Right lobe of liver (tissue), 6 donors: ENCODE results near the gene TMIE. TPM values are rescaled to one million over a fixed set of nuclear protein-coding genes. Genes with fewer than 3 reads are reported as not detected.
A peak's percentile ranks its signal among the peaks of the same experiment; 100 is the strongest.

Experiments
- ATAC-seq, 4 donors: fragments of 200-7000 bp; cut with Tn5 transposase; one replicate each; pipeline ENCODE4 v1.9.1; 2020; ENCODE audit warnings: mild to moderate bottlenecking in 4 of 4, moderate library complexity in 4 of 4
- DNase-seq, 3 donors: peaks; one replicate each; pipeline ENCODE4 v3.0.0-alpha.2; 2020
- H3K27ac ChIP-seq, 3 donors: fragments of 200-600 bp; one replicate each; pipeline ENCODE4 v1.8.0; 2022
- H3K27me3 ChIP-seq, 2 donors: fragments of 200-600 bp; one replicate each; pipeline ENCODE4 v1.8.0; 2022
- H3K36me3 ChIP-seq, 4 donors: fragments of 200-600 bp; sonication (generic) in 1 of 4; one replicate each; pipeline versions ENCODE4 v1.5.1 to v1.8.0; 2017 to 2022; ENCODE audit warnings: control low read depth in 1 of 4
- H3K4me1 ChIP-seq, 4 donors: fragments of 200-600 bp; sonication (generic) in 1 of 4; one replicate each; pipeline versions ENCODE4 v1.5.1 to v1.8.0; 2017 to 2022; ENCODE audit warnings: control low read depth in 1 of 4
- H3K4me3 ChIP-seq, 3 donors: fragments of 200-600 bp; one replicate each; pipeline ENCODE4 v1.8.0; 2022
- H3K9me3 ChIP-seq, 4 donors: fragments of 200-600 bp; sonication (generic) in 1 of 4; one replicate each; pipeline versions ENCODE4 v1.5.1 to v1.8.0; 2017 to 2022; ENCODE audit warnings: control low read depth in 1 of 4
- POLR2A ChIP-seq: fragments of 450-650 bp; IDR thresholded peaks from one replicate; pipeline ENCODE4 v1.6.1; 2017; ENCODE audit warnings: antibody characterized with exemption, mild to moderate bottlenecking
- WGBS: methylation state at CpG from one replicate; pipeline ENCODE4 v1.1.6; 2018; ENCODE audit warnings: low coverage, low lambda C conversion rate; ENCODE audit not compliant: insufficient coverage; ENCODE audit errors: missing lambda C conversion rate; 5-methylcytosine and 5-hydroxymethylcytosine counted together
- intact Hi-C, 2 donors: fragments of 100-400 bp; cut with DNase I; formaldehyde crosslinking; loops; one replicate each; pipeline versions ENCODE4 v1.11.2 to v1.14.1; 2022
- total RNA-seq, 6 experiments: library from RNA; depleted of rRNA in 2 of 6; stranded (reverse); fragments of >200 nt in 2 of 6; fragmentation: NEBNext Ultra II Directional in 3 of 6; extraction: Animal tissue kit (Norgen Biotek cat#: 25700) in 3 of 6; gene quantifications; one replicate each; pipeline versions ENCODE4 v1.1.0 to v1.2.4, GENCODE V29; 2016 to 2023
- TF ChIP-seq, protein P1 (sequence below), 4 donors: fragments of 200-600 bp in 3 of 4; fragments of 450-650 bp in 1 of 4; IDR thresholded peaks; one replicate each; pipeline versions ENCODE4 v1.5.1 to v1.8.0; 2016 to 2022; ENCODE audit warnings: antibody characterized with exemption in 4 of 4, mild to moderate bottlenecking in 2 of 4
- donor health status: DM: no; HTN: yes; CAD: no.
- donor health status: DM: no; HTN: no; CAD: no.
- donor health status: DM: no; HTN: no; CAD: no.
- donor health status: DM: no; HTN: yes; CAD: no.
- donor health status: DM: no; HTN: yes; CAD: no.

The TMIE gene
- total RNA-seq, 6 experiments from 2014 or later = 0.21 to 0.79 (median 0.34) TPM

DNA sequence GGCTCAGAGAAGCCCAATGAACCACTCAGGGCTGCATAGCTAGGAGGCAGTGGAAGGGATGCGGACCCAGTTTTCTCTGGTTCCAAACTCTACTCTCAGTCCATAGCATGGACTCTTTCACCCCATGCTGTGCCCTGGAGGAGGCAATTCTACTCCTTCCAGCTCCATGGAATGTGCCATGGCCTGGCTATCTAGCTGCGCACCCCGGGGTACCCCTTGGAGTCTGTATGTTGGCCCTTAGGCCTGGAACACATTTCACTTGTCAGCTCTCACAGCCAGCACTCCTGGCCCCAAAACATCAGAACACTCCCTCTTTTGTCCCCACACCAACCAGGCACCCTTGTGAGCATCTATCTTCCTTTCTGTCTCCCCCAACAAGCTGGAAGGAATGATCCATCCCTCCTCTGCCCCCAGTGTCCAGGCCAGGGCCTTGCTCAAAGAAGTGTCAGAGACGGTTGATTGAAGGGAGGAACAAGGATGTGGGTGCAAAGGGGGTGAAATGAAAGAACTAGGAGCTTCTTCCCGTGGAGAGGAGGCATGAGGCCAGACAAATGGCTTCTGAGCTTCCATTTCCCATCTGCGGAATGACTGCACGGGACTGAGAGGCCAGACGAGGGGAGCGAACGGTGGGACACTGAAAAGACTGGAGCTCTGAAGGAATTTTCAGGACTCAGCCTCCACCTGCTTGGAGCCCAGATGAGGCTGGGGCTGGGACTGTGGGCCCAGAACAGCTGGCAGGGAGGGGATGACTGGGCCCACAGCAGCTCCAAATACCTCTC is 13.7 kb downstream of the TMIE start:
- intact Hi-C loops = loop anchor here in 1 of 2 donors (5.0 kb wide), 1 partner anchor 187 kb away; no protein-coding TSS in a partner anchor
- TF ChIP-seq, protein P1, sequence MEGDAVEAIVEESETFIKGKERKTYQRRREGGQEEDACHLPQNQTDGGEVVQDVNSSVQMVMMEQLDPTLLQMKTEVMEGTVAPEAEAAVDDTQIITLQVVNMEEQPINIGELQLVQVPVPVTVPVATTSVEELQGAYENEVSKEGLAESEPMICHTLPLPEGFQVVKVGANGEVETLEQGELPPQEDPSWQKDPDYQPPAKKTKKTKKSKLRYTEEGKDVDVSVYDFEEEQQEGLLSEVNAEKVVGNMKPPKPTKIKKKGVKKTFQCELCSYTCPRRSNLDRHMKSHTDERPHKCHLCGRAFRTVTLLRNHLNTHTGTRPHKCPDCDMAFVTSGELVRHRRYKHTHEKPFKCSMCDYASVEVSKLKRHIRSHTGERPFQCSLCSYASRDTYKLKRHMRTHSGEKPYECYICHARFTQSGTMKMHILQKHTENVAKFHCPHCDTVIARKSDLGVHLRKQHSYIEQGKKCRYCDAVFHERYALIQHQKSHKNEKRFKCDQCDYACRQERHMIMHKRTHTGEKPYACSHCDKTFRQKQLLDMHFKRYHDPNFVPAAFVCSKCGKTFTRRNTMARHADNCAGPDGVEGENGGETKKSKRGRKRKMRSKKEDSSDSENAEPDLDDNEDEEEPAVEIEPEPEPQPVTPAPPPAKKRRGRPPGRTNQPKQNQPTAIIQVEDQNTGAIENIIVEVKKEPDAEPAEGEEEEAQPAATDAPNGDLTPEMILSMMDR (IDR thresholded peaks at IDR 0.05) = no peak
- no peak for TF ChIP-seq POLR2A
- Histone ChIP-seq H3K4me3 (no peak overlapping the region), H3K36me3 (no peaks in the 10 kb centered on the region), H3K9me3 (no peaks in the 10 kb centered on the region), H3K27me3 (no peaks in the 10 kb centered on the region), H3K27ac (no peak overlapping the region), H3K4me1 (no peaks in the 10 kb centered on the region)
- 69% methylated on average over 5 of the region's 10 CpGs for WGBS
- no peak for ATAC-seq
- DNase-seq = no peak

DNA sequence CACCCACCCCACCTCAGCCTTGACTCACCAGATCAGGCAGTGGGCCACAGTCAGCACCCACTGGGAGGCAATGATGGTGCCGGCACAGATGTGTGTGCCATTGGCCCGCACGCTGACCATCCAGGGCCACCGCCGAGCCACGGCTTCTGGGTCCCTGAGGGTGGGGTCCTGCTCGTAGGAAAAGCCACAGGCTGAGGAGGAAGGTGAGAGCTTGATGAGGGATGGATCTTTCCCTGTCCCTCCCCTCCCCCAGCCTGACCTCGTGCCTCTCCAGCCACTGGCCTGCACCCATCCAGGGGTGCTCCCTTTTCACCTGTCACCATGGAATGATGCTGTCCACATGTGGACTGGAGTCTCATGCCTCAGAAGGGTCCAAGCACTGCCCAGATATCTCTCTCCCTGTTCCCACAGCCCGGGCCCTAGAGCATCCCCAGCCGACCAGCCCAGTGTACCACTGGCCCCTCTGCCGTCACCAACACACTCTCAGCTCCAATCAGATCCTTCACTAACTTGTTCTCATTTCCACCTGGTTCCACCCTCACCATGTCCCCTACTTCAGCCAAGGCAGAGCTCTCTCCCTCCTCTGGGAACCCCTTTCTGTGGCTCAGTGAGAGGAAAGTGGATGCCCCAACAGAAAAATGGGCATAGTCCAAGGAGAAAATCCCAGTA is 14.4 kb downstream of the TMIE start:
- H3K4me1 ChIP-seq = no peaks in the 10 kb centered on the region
- 94% methylated on average over 3 of the region's 11 CpGs for WGBS
- no peak overlapping the region for H3K4me3 ChIP-seq
- intact Hi-C loops = no loop called here
- ATAC-seq (no peak), DNase-seq (peak in 1 of 3 donors; percentile 31)
- TF ChIP-seq POLR2A = no peak
- TF ChIP-seq, protein P1 (IDR thresholded peaks at IDR 0.05) = no peak
- H3K27ac ChIP-seq = no peak overlapping the region
- H3K36me3 ChIP-seq = no peaks in the 10 kb centered on the region
- H3K9me3 ChIP-seq = no peaks in the 10 kb centered on the region
- no peaks in the 10 kb centered on the region for H3K27me3 ChIP-seq

DNA sequence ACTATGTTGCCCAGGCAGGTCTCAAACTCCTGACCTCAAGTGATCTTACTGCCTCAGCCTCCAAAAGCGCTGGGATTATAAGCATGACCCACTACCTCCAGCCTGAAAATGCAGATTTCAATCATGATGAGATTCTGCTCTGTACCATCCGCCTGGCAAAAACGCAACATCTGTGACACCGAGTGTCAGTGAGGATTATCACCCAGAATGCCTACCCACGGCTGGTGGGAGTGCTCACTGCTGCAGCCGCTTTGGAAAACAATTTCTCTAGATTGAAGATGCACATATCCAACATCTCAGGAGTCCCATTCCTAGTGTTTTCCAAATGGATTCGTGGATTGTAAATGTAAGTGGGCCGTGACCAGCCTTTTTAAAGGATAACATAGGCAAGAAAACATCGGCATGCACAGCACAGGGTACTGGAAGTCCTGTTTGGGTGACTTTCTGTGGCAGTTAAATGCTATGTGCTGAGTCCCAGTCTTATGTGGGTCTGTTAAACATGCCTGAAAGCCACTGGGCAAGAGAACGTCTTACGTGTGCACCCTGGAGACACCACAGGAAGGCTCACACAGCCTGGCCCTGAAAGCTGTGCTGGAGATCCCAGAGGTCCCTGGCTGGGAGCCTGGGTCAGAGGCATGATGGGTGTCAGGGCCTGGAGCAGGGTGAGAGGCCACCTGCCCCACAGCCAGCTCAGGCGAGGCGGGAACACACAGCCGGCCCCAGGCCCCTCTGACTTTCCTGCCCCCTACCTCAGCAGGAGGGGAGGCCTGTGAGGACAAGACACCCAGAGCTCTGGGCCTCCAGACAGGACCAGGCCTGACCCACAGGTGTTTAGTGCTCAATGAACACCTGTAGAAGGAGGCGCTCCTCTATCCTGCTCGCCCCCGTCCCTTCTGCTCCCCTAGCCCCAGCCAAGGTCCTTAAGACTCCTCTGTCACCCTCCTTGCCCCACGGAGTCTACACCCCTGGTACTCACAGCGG is 15.6 kb downstream of the TMIE start:
- no peaks in the 10 kb centered on the region for H3K9me3 ChIP-seq
- WGBS = 91% methylated on average over 10 of the region's 19 CpGs
- no peaks in the 10 kb centered on the region for H3K27me3 ChIP-seq
- no peaks in the 10 kb centered on the region for H3K36me3 ChIP-seq
- no peak overlapping the region for H3K4me3 ChIP-seq
- no peaks in the 10 kb centered on the region for H3K4me1 ChIP-seq
- ATAC-seq (no peak), DNase-seq (peak in 1 of 3 donors; percentile 32)
- TF ChIP-seq, protein P1 (IDR thresholded peaks at IDR 0.05) = no peak
- no peak for TF ChIP-seq POLR2A
- intact Hi-C loops = no loop called here
- no peak overlapping the region for H3K27ac ChIP-seq

DNA sequence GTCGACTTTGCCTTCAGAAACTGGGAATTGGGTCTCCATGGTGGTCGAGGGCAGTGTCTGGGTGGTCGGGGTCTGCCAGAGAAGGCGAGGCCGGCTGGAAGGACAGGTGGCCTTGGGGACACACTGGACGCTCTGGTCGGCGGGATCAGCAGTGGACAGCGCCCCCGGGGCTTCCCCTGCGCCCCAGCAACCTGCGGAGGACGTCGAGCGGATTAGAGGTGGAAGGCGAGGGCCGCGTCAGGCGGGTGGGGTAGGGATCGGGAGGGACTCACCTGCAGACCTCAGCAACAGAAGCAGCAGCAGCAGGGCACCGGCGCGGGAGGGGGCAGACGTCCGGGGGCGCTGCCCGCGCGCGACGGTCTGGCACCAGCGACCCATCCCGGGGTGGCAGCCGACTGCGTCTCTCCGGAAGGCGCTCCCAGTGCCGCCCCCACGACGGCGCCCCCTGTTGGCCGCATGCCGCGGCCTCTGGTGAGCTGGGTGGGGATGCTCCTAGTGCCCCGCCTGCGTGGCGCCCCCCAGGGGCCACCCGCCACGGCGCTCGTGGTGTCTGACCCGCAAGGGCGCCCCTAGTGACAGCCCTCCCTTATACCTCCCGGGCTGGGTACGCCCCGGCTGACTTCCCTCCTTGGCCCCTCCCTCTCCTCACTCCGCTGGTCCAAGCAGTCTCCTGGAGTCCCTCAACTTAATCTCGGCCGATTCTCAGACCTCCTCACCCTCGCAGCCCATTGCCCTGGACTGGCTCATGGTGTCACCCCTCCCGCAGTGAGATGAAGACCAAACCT is 16.4 kb downstream of the TMIE start, which contains the start of gene PRSS50:
Gene PRSS50 (minus strand): TSS at position 423 of the 785 bp plus-strand sequence. CDS start 45 bp downstream, at position 378.
- Histone ChIP-seq H3K4me3 (no peak within 1 kb of the TSS), H3K9me3 (no peaks in the 10 kb centered on the region), H3K4me1 (no peaks in the 10 kb centered on the region), H3K27ac (no peak within 1 kb of the TSS), H3K36me3 (no peaks in the 10 kb centered on the region), H3K27me3 (no peaks in the 10 kb centered on the region)
- ATAC-seq (no peak), DNase-seq (peak in 1 of 3 donors; percentile 41)
- TF ChIP-seq POLR2A = no peak
- TF ChIP-seq, protein P1 (IDR thresholded peaks at IDR 0.05) = peak in 2 of 4 donors; percentile 8 to 17
- WGBS = 43% methylated on average over 6 of the region's 61 CpGs
- intact Hi-C loops = no loop called here
